MM.1S (cell line): Measurements from ENCODE around the gene CPNE7.

ENCODE experiments used
- CTCF ChIP-seq: fragments of 300-600 bp; sonication (generic); IDR thresholded peaks from 2 replicates; pipeline ENCODE4 v1.5.1; 2016; ENCODE audit warnings: antibody characterized with exemption, low read length, mixed read lengths
- EZH2phosphoT487 ChIP-seq: fragments of 300-600 bp; sonication (generic); IDR thresholded peaks from 2 replicates; pipeline ENCODE4 v1.6.1; 2018; ENCODE audit warnings: antibody characterized with exemption, low read length

- TF ChIP-seq CTCF, result no peak
- TF ChIP-seq EZH2phosphoT487, result no peak
These were observed 12.6 kb upstream of the CPNE7 start for GRCh38 chr16:89562939-89563338.
